IPS-18c (cell line): Measurements from ENCODE around the gene ZP4.

Experiments used
- H3K4me3 ChIP-seq: 2 replicates; pipeline ENCODE4 v1.7.0; 2013; ENCODE audit warnings: low read depth, mild to moderate bottlenecking, low read length, moderate library complexity; ENCODE audit not compliant: insufficient read depth
- H3K9me3 ChIP-seq: one replicate; pipeline ENCODE4 v1.6.1; 2013; ENCODE audit warnings: mild to moderate bottlenecking, low read length, moderate library complexity; ENCODE audit not compliant: control insufficient read depth, insufficient read depth

The ZP4 gene, protein sequence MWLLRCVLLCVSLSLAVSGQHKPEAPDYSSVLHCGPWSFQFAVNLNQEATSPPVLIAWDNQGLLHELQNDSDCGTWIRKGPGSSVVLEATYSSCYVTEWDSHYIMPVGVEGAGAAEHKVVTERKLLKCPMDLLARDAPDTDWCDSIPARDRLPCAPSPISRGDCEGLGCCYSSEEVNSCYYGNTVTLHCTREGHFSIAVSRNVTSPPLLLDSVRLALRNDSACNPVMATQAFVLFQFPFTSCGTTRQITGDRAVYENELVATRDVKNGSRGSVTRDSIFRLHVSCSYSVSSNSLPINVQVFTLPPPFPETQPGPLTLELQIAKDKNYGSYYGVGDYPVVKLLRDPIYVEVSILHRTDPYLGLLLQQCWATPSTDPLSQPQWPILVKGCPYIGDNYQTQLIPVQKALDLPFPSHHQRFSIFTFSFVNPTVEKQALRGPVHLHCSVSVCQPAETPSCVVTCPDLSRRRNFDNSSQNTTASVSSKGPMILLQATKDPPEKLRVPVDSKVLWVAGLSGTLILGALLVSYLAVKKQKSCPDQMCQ

DNA sequence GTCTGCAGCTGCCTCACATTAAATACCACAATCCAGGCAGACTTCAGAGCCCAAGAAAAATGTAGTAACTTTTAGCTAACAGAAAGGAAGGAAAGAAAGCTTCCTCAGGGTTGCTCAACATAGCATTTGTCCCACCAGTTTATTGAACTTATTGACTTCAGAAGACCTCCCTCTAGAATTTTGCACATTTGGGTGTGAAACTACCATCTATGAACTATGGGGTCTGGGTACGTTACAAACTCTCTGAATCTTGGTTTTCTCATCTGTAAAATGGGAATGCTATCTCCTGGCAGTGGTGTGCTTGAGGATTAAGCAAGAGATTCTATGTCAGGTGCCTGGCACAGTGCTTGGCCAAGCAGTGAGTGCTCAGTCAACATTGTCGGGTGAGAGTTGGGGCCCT lies at the start of gene ZP4:
Gene ZP4 (minus strand): TSS at position 101 of the 400 bp plus-strand sequence. CDS start 287 bp downstream, outside the sequence.
- no peak within 1 kb of the TSS for H3K4me3 ChIP-seq
- no peaks in the 10 kb centered on the region for H3K9me3 ChIP-seq

DNA sequence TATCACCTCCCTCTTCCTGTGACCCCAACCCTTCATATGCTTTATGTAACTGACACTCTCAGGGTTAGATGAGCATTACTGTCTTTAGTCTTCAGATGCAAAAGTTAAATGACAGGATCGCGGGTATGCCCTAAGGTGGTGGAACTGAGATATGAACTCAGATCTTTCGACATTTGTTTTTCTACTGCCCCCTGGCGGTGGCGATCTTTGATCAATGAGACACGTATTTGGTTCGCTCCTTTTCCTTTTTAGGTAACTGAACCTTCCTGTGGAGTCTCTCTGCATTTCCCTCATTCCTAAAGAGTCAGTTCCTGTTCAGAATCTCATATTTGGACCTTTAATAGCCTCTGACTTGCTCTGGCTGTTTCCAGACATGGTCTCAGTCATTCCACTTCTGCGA lies 47.8 kb upstream of the ZP4 start:
- Histone ChIP-seq H3K4me3 (no peak overlapping the region), H3K9me3 (no peaks in the 10 kb centered on the region)

DNA sequence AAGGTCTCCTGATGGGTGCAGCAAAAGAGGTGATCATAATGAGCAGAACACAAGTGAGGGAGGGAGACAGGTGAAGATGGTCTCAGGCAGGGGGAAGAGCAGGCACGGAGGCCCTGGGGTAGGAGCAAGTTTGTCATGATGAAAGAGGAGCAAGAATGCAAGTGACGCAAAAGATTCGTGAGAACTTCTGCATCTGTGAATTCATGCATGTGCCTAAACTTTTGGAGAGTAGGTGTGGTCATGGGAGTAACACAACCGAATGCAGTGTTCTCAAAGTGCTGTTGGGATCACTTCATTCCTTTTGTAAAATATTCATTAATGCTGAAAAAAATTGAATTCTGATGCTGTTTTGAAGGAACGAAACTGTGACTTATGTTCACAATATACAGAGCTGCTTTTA lies 47.3 kb upstream of the ZP4 start:
- H3K9me3 ChIP-seq, result no peaks in the 10 kb centered on the region
- H3K4me3 ChIP-seq, result no peak overlapping the region

DNA sequence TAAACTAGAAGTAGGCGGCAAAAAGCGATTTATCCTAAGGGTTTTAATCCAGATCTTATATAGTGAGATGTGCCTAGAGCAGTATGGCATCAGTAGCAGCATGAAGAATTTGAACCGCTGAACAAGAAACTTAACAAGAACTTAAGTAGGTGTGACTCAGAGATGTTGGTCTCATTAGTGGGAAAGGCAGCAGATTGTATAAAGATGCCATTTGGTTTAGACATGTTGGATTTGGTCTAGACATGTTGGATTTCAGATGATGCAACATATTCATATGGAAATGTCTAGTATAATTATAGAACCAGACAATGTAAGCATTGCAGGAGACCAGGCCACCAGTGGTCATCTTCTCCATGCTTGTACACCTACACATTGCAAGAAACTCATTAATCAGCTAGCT lies 42.1 kb upstream of the ZP4 start:
- H3K4me3 ChIP-seq, result no peak overlapping the region
- H3K9me3 ChIP-seq, result no peaks in the 10 kb centered on the region

DNA sequence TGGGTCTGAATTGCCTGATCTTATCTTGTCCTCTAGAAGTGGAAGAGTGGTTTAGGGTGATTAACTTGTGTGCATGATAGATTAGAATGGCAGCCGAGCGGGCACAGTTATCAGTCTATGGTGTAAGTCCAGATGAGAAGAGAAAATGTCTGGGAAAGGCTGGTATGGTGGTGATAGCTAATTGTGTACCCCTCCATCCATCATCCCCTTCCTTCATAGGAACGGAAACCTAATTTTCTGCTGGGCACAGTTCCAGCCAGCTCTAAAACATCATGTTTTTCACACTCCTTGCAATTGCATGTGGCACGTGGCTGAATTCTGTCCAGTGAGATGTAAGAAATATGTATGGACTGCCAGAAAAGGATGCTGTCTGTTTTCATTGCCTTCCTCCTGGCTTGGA lies 40.9 kb upstream of the ZP4 start:
- no peaks in the 10 kb centered on the region for H3K9me3 ChIP-seq
- no peak overlapping the region for H3K4me3 ChIP-seq

DNA sequence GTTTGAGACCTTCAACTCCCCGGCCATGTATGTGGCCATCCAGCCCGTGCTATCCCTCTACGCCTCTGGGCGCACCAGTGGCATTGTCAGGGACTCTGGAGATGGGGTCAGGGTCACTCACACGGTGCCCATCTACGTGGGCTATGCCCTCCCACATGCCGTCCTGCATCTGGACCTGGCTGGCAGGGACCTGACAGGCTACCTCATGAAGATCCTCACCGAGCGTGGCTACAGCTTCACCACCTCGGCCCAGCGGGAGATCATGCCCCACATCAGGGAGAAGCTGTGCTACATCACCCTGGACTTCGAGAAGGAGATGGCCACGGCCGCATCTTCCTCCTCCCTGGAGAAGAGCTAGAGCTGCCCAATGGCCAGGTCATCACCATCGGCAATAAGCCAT lies 36.5 kb upstream of the ZP4 start:
- no peak overlapping the region for H3K4me3 ChIP-seq

DNA sequence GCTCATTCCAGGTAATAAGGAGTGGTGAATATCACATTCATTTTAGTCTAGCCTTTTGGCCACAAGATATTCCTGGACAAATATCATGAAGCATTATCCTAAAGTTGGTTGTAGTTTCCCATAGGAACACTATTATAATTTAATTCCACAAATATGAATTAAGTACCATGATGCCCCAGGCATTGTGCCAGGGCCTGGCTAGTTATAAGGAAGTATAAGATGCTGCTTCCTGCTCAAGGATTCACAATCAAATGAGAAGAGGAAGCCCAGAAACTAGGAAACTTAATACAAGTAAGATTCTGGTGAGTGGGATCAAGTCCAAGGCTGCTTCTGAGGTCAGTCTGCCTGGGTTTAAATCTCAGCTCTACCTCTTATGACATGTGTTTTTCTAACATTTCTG lies 30.6 kb upstream of the ZP4 start:
- Histone ChIP-seq H3K4me3 (no peak overlapping the region), H3K9me3 (peaks cover 2% of the 10 kb centered on the region)

More for the DNA sequence above, 36.5 kb upstream of the ZP4 start:
- H3K9me3 ChIP-seq, result peaks cover 2% of the 10 kb centered on the region

DNA sequence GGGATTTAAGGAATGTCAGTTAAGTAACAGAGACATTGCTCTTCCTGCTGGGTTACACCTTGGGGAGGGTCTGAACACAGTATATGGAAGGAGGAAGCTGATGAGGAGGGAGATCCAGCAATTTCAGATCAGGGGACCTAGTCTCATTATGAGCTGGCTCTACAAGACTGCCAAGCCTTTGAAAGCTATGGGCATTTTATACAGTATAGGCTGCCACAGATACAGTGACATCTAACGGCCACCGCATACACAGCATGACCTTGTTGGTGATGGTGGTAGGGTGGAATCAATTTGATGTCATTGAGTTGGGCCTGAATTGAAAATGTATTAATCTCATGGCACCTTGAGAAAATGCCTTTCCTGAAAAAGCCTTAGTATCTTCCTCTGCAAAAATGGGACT lies 22.6 kb upstream of the ZP4 start:
- H3K4me3 ChIP-seq, result no peak overlapping the region
- H3K9me3 ChIP-seq, result peaks cover 2% of the 10 kb centered on the region

DNA sequence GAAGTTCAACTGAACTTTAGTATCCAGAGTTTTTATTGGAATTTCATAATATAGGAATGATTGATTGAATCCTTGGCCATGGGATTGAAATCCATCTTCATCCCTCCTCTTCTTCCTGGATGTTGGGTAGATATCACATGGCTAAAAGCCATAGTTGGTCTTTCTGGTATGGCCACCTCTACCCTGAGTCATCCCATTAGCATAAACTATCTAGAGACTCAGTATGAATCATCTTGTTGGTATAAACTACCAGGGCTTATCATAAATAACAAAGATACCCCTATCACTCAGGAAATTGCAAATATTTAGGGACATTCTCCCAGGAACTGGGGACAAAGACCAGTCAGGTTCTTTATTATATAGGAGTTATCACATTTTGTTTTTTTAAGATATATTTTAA lies 21.2 kb upstream of the ZP4 start:
- Histone ChIP-seq H3K4me3 (no peak overlapping the region), H3K9me3 (peaks cover 2% of the 10 kb centered on the region)

DNA sequence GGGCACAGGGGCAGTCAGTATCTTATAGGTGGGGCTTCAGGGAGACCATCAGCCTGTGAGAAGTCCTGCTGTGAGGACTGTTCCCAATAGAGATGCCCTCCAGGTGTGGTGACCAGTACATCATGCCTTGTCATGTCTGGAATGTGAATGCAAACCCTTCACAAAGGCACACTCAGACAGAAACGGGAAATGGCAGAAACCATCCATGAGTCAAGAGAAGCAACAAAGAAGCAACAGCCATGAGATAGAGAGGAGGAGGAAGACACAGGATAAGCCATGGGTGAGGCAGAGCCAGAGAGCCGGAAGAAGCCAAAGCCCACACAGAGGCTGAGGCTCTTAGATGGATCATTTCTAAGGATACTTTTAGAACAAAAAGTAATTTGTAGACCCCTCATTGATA lies 20.1 kb upstream of the ZP4 start:
- Histone ChIP-seq H3K4me3 (no peak overlapping the region), H3K9me3 (peaks cover 2% of the 10 kb centered on the region)

DNA sequence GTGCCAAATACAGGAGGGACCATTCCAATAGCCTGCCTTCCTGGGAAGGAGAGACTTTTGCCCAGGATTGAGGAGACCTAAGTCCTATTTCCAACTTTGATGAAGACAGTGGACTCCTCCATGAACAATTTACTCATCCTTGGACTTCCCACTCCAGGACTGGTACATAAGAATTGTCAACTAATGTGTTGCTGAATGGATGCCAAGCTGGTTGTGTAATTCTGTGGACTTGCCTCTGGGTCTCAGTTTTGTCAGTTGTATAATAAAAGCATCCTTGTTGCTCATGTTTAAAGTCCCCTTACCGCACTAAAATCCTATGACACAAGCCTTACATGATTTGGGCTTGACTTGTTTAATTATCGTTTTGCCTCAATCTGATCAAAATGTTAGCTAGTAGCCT lies 13.2 kb upstream of the ZP4 start:
- no peaks in the 10 kb centered on the region for H3K9me3 ChIP-seq
- H3K4me3 ChIP-seq, result no peak overlapping the region

DNA sequence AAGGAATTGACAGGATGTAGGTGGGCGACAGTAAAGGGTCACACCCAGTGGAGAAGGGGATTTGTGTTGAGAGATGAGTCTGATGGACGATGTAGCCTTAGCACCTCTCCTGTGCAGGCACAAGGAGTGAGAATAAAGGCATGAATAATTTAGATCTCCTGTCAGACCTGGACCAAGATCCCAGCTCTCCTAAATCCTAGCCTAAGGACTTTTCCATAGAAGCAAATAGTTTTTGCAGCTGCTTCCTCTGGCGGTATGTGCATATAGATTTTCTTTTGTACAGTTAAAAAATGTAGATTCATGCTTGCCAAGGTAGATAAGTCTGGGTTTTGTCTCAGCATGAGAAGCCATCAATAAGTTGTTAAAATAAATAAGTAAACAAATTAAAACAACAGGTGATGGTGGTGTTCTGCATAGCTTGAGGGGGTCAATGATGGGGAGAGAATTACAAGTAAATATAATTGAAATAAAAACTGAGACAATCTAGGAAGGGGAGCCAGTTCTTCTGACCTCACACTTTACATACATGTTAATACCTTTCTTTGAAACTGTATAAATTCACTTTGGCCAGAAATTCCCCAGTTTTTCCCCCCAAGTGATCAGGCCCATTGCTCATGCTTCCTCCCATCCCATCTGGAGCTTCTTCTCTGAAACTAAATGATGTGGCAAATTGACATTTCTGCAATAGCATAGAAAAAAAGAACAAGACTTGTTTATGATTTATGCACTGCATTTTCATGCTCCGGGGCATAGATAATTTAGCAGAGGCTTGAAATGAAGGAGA lies 12.4 kb upstream of the ZP4 start:
- no peaks in the 10 kb centered on the region for H3K9me3 ChIP-seq

DNA sequence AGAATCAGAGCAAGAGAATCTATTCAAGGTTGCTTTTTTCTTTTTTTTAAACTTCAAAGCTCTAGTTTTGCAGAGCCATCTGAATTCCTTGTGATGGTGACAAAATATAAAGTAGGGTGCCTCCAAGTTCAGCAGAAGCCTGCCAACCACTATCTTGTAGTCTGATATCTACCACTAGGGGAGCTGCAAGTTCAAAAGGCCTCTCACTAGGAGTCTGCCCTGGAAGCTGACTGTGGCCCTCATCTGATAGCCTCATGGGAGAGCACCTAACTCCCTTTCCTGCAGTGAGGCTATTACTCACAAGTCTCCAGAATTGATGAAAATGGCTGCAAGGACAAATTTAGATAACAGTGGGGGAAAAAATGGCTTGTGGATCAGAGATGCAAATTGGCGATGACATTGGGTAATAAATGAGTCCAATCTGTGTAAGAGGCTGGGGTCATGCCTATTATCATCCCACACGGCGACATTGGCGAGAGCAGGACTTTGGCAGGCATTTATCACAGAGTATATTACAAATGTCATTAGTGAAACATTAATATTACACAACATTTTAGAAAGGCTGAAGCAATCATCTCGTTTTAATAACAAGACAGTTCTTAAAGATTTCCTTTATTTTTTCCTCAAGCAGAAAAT lies 10.7 kb upstream of the ZP4 start:
- Histone ChIP-seq H3K4me3 (no peak overlapping the region), H3K9me3 (no peaks in the 10 kb centered on the region)

More for the DNA sequence above, 12.4 kb upstream of the ZP4 start:
- no peak overlapping the region for H3K4me3 ChIP-seq

DNA sequence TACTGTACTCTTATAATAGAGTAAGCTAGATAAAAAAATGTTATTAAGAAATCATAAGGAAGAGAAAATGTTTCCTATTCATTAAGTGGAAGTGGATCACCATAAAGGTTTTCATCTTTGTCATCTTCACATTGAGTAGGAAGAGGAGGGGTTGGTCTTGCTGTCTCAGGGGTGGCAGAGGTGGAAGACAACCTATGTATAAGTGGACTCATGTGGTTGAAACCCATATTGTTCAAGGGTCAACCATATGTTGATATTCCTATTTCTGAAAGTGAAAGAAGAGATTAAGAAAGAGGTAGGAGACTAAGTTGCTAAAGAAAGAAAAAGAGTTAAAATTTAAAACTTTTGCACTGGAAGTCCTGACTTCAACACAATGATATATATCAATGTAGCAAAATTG lies 4.9 kb upstream of the ZP4 start:
- Histone ChIP-seq H3K9me3 (no peaks in the 10 kb centered on the region), H3K4me3 (no peak overlapping the region)

DNA sequence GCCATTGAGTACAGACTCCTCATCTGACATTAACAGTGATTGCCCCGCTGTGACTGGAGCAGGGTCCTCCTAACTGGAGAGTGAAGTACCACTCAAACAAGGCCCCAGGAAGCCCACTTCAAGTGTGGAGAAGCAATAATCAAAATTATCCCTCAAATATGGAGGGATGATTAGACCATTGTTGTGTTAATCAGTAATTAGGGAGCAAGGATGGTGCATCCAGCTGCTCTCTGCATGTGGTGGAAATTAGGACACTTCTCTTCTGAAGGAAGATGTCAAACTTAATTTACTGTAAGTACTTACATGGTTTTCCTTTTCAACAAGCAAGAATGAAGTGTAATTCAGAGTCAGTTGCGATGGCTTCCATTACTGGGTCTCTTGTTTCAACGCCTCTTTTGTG lies 3.4 kb upstream of the ZP4 start:
- Histone ChIP-seq H3K4me3 (no peak overlapping the region; the same call in 1 of the 2 replicates), H3K9me3 (no peaks in the 10 kb centered on the region)

DNA sequence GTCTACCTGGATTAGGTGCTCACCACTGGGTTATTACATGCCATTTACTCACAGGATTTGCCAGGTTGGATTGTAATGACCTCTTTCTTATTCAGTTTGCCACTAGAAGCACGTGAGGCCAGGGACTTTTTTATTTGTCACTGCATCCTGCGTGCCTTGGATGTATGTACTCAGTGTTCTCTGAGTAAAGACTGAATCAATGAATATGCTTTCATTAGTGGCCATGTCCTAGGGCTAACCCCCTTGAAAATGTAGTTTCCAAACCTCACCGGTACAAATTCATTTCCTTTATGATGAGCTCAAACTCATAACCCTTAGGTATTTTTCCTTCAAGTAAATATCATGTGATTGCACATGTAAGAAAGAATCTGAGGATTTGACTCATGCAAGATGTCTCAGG lies 1.3 kb upstream of the ZP4 start:
- H3K9me3 ChIP-seq, result no peaks in the 10 kb centered on the region

DNA sequence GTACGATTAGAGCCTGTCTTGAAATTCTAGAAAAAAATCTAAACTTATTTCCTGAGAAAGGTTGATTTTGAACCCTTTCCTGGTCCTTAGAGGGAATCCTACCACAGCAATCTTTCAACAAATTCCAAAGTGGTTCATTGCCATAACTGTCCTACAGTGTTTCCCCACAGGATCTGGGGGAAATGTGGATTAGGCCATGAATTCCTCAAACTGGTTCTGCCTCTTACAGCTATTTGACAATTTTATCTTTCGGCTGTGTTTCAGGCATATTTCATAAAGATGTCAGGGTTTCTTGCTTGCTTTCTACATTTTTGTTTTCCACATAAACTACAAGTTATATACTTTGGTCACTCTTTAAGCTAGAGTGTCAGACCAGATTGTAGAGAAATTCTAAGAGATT lies 544 bp upstream of the ZP4 start:
- Histone ChIP-seq H3K9me3 (no peaks in the 10 kb centered on the region), H3K4me3 (no peak overlapping the region)

More for the DNA sequence above, 1.3 kb upstream of the ZP4 start:
- no peak overlapping the region for H3K4me3 ChIP-seq

DNA sequence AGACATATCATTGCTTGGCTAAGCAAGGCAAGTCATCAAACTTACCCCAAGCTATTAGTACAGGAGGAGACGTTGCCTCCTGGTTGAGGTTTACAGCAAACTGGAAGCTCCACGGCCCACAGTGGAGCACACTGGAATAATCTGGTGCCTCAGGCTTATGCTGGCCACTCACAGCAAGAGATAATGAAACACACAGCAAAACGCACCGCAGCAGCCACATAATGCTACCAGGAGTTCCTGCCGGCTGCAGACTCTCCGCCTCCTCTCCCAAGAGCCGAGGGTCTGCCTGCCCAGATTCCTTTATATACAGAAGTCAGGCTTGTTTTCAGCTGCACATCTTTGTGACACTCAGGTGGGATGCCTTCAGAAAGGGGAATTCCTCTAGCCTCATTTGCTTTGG lies 306 bp downstream of the ZP4 start:
- Histone ChIP-seq H3K4me3 (no peak overlapping the region), H3K9me3 (no peaks in the 10 kb centered on the region)
